ENCODE data around the gene UBN1. TPM values are rescaled to one million over a fixed set of nuclear protein-coding genes. Genes with fewer than 3 reads are reported as not detected.

UBN1 gene
- total RNA-seq, 1 donor from 2014 or later, result 44.2 TPM

GRCh38 chr16:4826526-4826925 lies 20.8 kb upstream of the UBN1 start:
- H3K27ac Mint-ChIP-seq (ENCODE audit: unreplicated experiment), result no peak overlapping the region

GRCh38 chr16:4826980-4827379 lies 20.3 kb upstream of the UBN1 start:
- no peak for DNase-seq (ENCODE audit: low read depth, low spot score)
- no peak overlapping the region for H3K27ac Mint-ChIP-seq (ENCODE audit: unreplicated experiment)
- no peaks in the 10 kb centered on the region for H3K27me3 Mint-ChIP-seq (ENCODE audit: low read depth)
- H3K9me3 Mint-ChIP-seq, result no peaks in the 10 kb centered on the region
- H3K36me3 Mint-ChIP-seq (ENCODE audit: low read depth), result peaks cover 8% of the 10 kb centered on the region
- no peak for TF ChIP-seq CTCF (conservative IDR thresholded peaks at IDR 0.05)
- no peak overlapping the region for H3K4me3 Mint-ChIP-seq
- H3K4me1 Mint-ChIP-seq, result no peaks in the 10 kb centered on the region

More at GRCh38 chr16:4826526-4826925, 20.8 kb upstream of the UBN1 start:
- H3K27me3 Mint-ChIP-seq (ENCODE audit: low read depth), result no peaks in the 10 kb centered on the region
- H3K9me3 Mint-ChIP-seq, result no peaks in the 10 kb centered on the region
- H3K4me3 Mint-ChIP-seq, result no peak overlapping the region
- H3K4me1 Mint-ChIP-seq, result no peaks in the 10 kb centered on the region
- no peak for DNase-seq (ENCODE audit: low read depth, low spot score)
- no peak for TF ChIP-seq CTCF (conservative IDR thresholded peaks at IDR 0.05)
- peaks cover 8% of the 10 kb centered on the region for H3K36me3 Mint-ChIP-seq (ENCODE audit: low read depth)

GRCh38 chr16:4828567-4829321 lies 18.5 kb upstream of the UBN1 start:
- peaks cover 8% of the 10 kb centered on the region for H3K36me3 Mint-ChIP-seq (ENCODE audit: low read depth)
- no peak for TF ChIP-seq CTCF (conservative IDR thresholded peaks at IDR 0.05)

GRCh38 chr16:4830408-4830807 lies 16.9 kb upstream of the UBN1 start:
- DNase-seq (ENCODE audit: low read depth, low spot score), result no peak
- TF ChIP-seq CTCF (conservative IDR thresholded peaks at IDR 0.05), result no peak
- Mint-ChIP-seq H3K36me3 (ENCODE audit: low read depth) (peaks cover 8% of the 10 kb centered on the region), H3K27me3 (ENCODE audit: low read depth) (no peaks in the 10 kb centered on the region), H3K4me3 (no peak overlapping the region), H3K4me1 (no peaks in the 10 kb centered on the region), H3K9me3 (no peaks in the 10 kb centered on the region), H3K27ac (ENCODE audit: unreplicated experiment) (no peak overlapping the region)

More at GRCh38 chr16:4828567-4829321, 18.5 kb upstream of the UBN1 start:
- no peaks in the 10 kb centered on the region for H3K9me3 Mint-ChIP-seq
- no peaks in the 10 kb centered on the region for H3K4me1 Mint-ChIP-seq
- peak overlapping the region; percentile 6 for H3K27ac Mint-ChIP-seq (ENCODE audit: unreplicated experiment)
- DNase-seq (ENCODE audit: low read depth, low spot score), result no peak
- no peak overlapping the region for H3K4me3 Mint-ChIP-seq
- H3K27me3 Mint-ChIP-seq (ENCODE audit: low read depth), result no peaks in the 10 kb centered on the region

GRCh38 chr16:4831616-4832015 lies 15.7 kb upstream of the UBN1 start:
- Mint-ChIP-seq H3K4me3 (no peak overlapping the region), H3K36me3 (ENCODE audit: low read depth) (peaks cover 8% of the 10 kb centered on the region), H3K27me3 (ENCODE audit: low read depth) (no peaks in the 10 kb centered on the region), H3K9me3 (no peaks in the 10 kb centered on the region), H3K4me1 (no peaks in the 10 kb centered on the region), H3K27ac (ENCODE audit: unreplicated experiment) (no peak overlapping the region)
- TF ChIP-seq CTCF (conservative IDR thresholded peaks at IDR 0.05), result no peak
- DNase-seq (ENCODE audit: low read depth, low spot score), result no peak
